Neuronal stem cell (in vitro differentiated cells): ENCODE results near the gene KCNA2.

Experiments used
- DNase-seq: peaks from one replicate; pipeline ENCODE4 v3.0.0-alpha.2; 2013; ENCODE audit warnings: low spot score
- H2AFZ ChIP-seq: one replicate; pipeline ENCODE4 v1.6.1; 2013; ENCODE audit warnings: mild to moderate bottlenecking, low read length, inconsistent platforms
- H2AK5ac ChIP-seq: 2 replicates; pipeline ENCODE4 v1.6.1; 2013; ENCODE audit warnings: low read depth, mild to moderate bottlenecking, inconsistent platforms, low read length, moderate library complexity, mixed read lengths
- H2BK120ac ChIP-seq: 2 replicates; pipeline ENCODE4 v1.6.1; 2013; ENCODE audit warnings: low read depth, mild to moderate bottlenecking, inconsistent platforms, low read length, moderate library complexity, mixed read lengths
- H2BK12ac ChIP-seq: one replicate; pipeline ENCODE4 v1.6.1; 2013; ENCODE audit warnings: low read length, inconsistent platforms
- H2BK15ac ChIP-seq: 2 replicates; pipeline ENCODE4 v1.6.1; 2013; ENCODE audit warnings: mild to moderate bottlenecking, low read length, inconsistent platforms, mixed read lengths
- H2BK5ac ChIP-seq: one replicate; pipeline ENCODE4 v1.6.1; 2013; ENCODE audit warnings: inconsistent platforms, mild to moderate bottlenecking, low read length, moderate library complexity
- H3K14ac ChIP-seq: one replicate; pipeline ENCODE4 v1.6.1; 2013; ENCODE audit warnings: low read length, inconsistent platforms
- H3K18ac ChIP-seq: 2 replicates; pipeline ENCODE4 v1.6.1; 2013; ENCODE audit warnings: low read length, inconsistent platforms
- H3K23ac ChIP-seq: 2 replicates; pipeline ENCODE4 v1.6.1; 2013; ENCODE audit warnings: low read depth, mild to moderate bottlenecking, mixed read lengths, low read length, inconsistent platforms; ENCODE audit not compliant: poor library complexity
- H3K27ac ChIP-seq: replicated peaks from 3 replicates; pipeline ENCODE4 v1.5.1; 2013; ENCODE audit warnings: low read length, inconsistent platforms
- H3K27me3 ChIP-seq, 3 experiments: 2 replicates each; pipeline ENCODE4 v1.6.1; 2013; ENCODE audit warnings: low read length in 3 of 3, mild to moderate bottlenecking in 2 of 3, inconsistent platforms in 1 of 3, low read depth in 1 of 3, mixed read lengths in 1 of 3, moderate library complexity in 1 of 3; ENCODE audit not compliant: control insufficient read depth in 3 of 3, insufficient read depth in 3 of 3
- H3K36me3 ChIP-seq, 2 donors: replicated peaks in 1 of 2; 2 replicates each; pipeline ENCODE4 v1.6.1; 2013; ENCODE audit warnings: low read length in 2 of 2; ENCODE audit not compliant: control insufficient read depth in 2 of 2, insufficient read depth in 2 of 2
- H3K4ac ChIP-seq: 2 replicates; pipeline ENCODE4 v1.6.1; 2013; ENCODE audit warnings: inconsistent platforms, mild to moderate bottlenecking, low read length, moderate library complexity
- H3K4me1 ChIP-seq, 2 donors: 1 replicate in 1 of 2; 2 replicates in 1 of 2; pipeline ENCODE4 v1.6.1; 2013; ENCODE audit warnings: low read length in 2 of 2, low read depth in 1 of 2; ENCODE audit not compliant: control insufficient read depth in 2 of 2, insufficient read depth in 1 of 2
- H3K4me2 ChIP-seq: one replicate; pipeline ENCODE4 v1.6.1; 2013; ENCODE audit warnings: mild to moderate bottlenecking, low read length, inconsistent platforms; ENCODE audit not compliant: insufficient read depth, poor library complexity, severe bottlenecking
- H3K4me3 ChIP-seq, 2 donors: 2 replicates each; pipeline ENCODE4 v1.5.1; 2013; ENCODE audit warnings: low read length in 2 of 2, mild to moderate bottlenecking in 2 of 2, inconsistent platforms in 1 of 2, moderate library complexity in 1 of 2
- H3K79me1 ChIP-seq: one replicate; pipeline ENCODE4 v1.6.1; 2013; ENCODE audit warnings: low read depth, mild to moderate bottlenecking, inconsistent platforms, low read length, moderate library complexity
- H3K9ac ChIP-seq: one replicate; pipeline ENCODE4 v1.6.1; 2013; ENCODE audit warnings: mild to moderate bottlenecking, low read depth, low read length, inconsistent platforms; ENCODE audit not compliant: poor library complexity
- H3K9me3 ChIP-seq, 2 donors: replicated peaks in 1 of 2; 2 replicates each; pipeline versions ENCODE3 to v1.6.1; 2013; ENCODE audit warnings: low read length in 2 of 2, mild to moderate bottlenecking in 2 of 2, inconsistent platforms in 1 of 2, low read depth in 1 of 2, mixed read lengths in 1 of 2, moderate library complexity in 1 of 2; ENCODE audit not compliant: control insufficient read depth in 2 of 2, insufficient read depth in 1 of 2
- H4K8ac ChIP-seq: one replicate; pipeline ENCODE4 v1.6.1; 2013; ENCODE audit warnings: low read depth, mild to moderate bottlenecking, inconsistent platforms, low read length, moderate library complexity
- H4K91ac ChIP-seq: one replicate; pipeline ENCODE4 v1.6.1; 2013; ENCODE audit warnings: low read length, low read depth, mild to moderate bottlenecking, inconsistent platforms; ENCODE audit not compliant: poor library complexity
- WGBS, 2 donors: extraction: QIAGEN DNeasy Blood & Tissue Kit; methylation state at CpG; one replicate each; pipeline ENCODE4 v1.1.7; 2013; ENCODE audit warnings: missing lambda C conversion rate in 2 of 2, mixed read lengths in 1 of 2; ENCODE audit not compliant: insufficient read length in 2 of 2, insufficient replicate concordance in 1 of 2; ENCODE audit errors: extremely low coverage in 2 of 2; 5-methylcytosine and 5-hydroxymethylcytosine counted together

KCNA2 gene

GRCh38 chr1:110572751-110573150, 33.4 kb downstream of the KCNA2 start:
- H2BK12ac ChIP-seq: no peak overlapping the region
- peaks cover 1% of the 10 kb centered on the region for H3K79me1 ChIP-seq
- H4K8ac ChIP-seq: no peak overlapping the region
- H2BK120ac ChIP-seq: no peak overlapping the region
- no peak overlapping the region for H3K4me3 ChIP-seq
- no CpG with 5 or more reads among the region's 3 CpGs for WGBS, 2 donors
- H3K27ac ChIP-seq: no peak overlapping the region
- H3K27me3 ChIP-seq: no peaks in the 10 kb centered on the region
- H2BK15ac ChIP-seq: no peak overlapping the region
- H3K36me3 ChIP-seq: no peaks in the 10 kb centered on the region
- H3K4ac ChIP-seq: no peak overlapping the region
- no peak overlapping the region for H4K91ac ChIP-seq
- H3K9ac ChIP-seq: no peak overlapping the region
- no peak overlapping the region for H3K14ac ChIP-seq
- no peak overlapping the region for H2BK5ac ChIP-seq
- H3K4me2 ChIP-seq: no peak overlapping the region
- H2AK5ac ChIP-seq: no peak overlapping the region
- no peaks in the 10 kb centered on the region for H3K4me1 ChIP-seq
- no peak for DNase-seq
- H2AFZ ChIP-seq: no peak overlapping the region
- no peaks in the 10 kb centered on the region for H3K9me3 ChIP-seq
- H3K23ac ChIP-seq: no peak overlapping the region
- no peak overlapping the region for H3K18ac ChIP-seq

- Histone ChIP-seq H3K9ac (no peak overlapping the region), H3K23ac (no peak overlapping the region), H2BK120ac (no peak overlapping the region), H2BK5ac (no peak overlapping the region), H3K4me2 (no peak overlapping the region), H4K91ac (no peak overlapping the region), H2BK15ac (no peak overlapping the region), H2AK5ac (no peak overlapping the region), H2AFZ (no peak overlapping the region), H2BK12ac (no peak overlapping the region), H3K9me3 (peaks cover 0 to 2% of the 10 kb centered on the region in 2 donors), H3K4ac (no peak overlapping the region), H3K27ac (no peak overlapping the region), H3K36me3 (no peaks in the 10 kb centered on the region), H3K27me3 (peaks cover 0 to 3% (median 0%) of the 10 kb centered on the region in 3 experiments), H3K79me1 (peaks cover 1% of the 10 kb centered on the region), H3K14ac (no peak overlapping the region), H3K18ac (no peak overlapping the region), H3K4me1 (no peaks in the 10 kb centered on the region), H4K8ac (no peak overlapping the region), H3K4me3 (no peak overlapping the region)
- no peak for DNase-seq
- no CpG with 5 or more reads among the region's 4 CpGs for WGBS, 2 donors
Measured at GRCh38 chr1:110570901-110571300, 35.3 kb downstream of the KCNA2 start.

DNA sequence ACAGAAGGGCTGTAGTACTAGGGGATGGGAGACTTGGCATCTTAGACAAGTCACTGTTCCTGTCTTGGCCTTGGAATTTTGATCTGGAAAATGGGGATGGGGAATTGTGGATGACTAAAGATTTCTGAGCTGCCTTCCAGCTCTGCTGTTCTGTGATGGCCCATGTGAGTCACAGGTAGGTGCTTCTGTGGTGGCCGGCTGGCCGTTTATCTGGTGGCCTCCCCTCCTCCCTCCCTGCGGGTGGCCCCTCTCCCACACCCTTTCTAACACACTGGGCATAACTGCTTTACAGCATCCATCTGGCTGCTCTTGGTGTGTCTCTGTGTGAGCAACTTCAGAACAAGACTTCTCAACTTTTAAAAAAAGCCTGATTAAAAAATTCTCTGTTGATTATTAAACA, 35.9 kb downstream of the KCNA2 start:
- no peak overlapping the region for H3K23ac ChIP-seq
- peak overlapping the region; percentile 63 for H3K14ac ChIP-seq
- H2AFZ ChIP-seq: no peak overlapping the region
- no peak overlapping the region for H3K4me3 ChIP-seq
- no peak overlapping the region for H3K4me2 ChIP-seq
- no CpG with 5 or more reads among the region's 3 CpGs for WGBS, 2 donors
- no peak overlapping the region for H2BK12ac ChIP-seq
- no peak overlapping the region for H2BK120ac ChIP-seq
- H3K27me3 ChIP-seq: peaks cover 0 to 3% (median 0%) of the 10 kb centered on the region in 3 experiments
- no peak overlapping the region for H2AK5ac ChIP-seq
- DNase-seq: no peak
- H2BK15ac ChIP-seq: no peak overlapping the region
- H3K4me1 ChIP-seq: peaks cover 0 to 5% of the 10 kb centered on the region in 2 donors
- H3K9me3 ChIP-seq: peaks cover 0 to 2% of the 10 kb centered on the region in 2 donors
- H3K9ac ChIP-seq: no peak overlapping the region
- peak overlapping the region; percentile 58 for H3K18ac ChIP-seq
- H2BK5ac ChIP-seq: no peak overlapping the region
- no peak overlapping the region for H4K8ac ChIP-seq
- no peak overlapping the region for H3K27ac ChIP-seq
- no peak overlapping the region for H3K4ac ChIP-seq
- no peak overlapping the region for H4K91ac ChIP-seq
- H3K79me1 ChIP-seq: peaks cover 1% of the 10 kb centered on the region
- no peaks in the 10 kb centered on the region for H3K36me3 ChIP-seq

DNA sequence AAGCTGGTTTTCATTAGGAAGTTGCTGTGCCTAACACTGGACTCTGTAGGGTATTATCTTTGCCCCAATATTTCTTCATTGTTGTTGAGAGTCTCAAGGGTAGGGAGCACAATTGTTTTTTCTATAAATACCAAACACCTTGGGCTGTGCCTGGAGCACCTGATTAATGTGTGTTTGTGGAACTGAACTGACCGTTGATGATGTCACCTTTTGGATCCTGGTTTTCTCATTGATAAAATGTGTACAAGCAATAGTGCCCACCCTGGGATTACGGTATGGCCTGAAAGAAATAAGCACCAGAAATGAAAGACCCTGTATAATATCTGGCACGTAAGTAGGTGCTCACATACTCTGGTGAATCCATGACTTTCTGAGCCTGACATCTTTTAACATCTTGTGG, 39.3 kb downstream of the KCNA2 start:
- Histone ChIP-seq H4K8ac (no peak overlapping the region), H2AFZ (no peak overlapping the region), H2AK5ac (no peak overlapping the region), H3K4me3 (no peak overlapping the region), H3K23ac (no peak overlapping the region), H3K79me1 (peaks cover 1% of the 10 kb centered on the region), H3K9me3 (peaks cover 0 to 4% of the 10 kb centered on the region in 2 donors), H2BK12ac (no peak overlapping the region), H3K27ac (no peak overlapping the region), H2BK15ac (no peak overlapping the region), H4K91ac (no peak overlapping the region), H3K4me2 (no peak overlapping the region), H2BK5ac (no peak overlapping the region), H2BK120ac (no peak overlapping the region), H3K9ac (no peak overlapping the region), H3K4me1 (peaks cover 0 to 5% of the 10 kb centered on the region in 2 donors), H3K4ac (no peak overlapping the region), H3K18ac (no peak overlapping the region), H3K14ac (no peak overlapping the region), H3K36me3 (no peaks in the 10 kb centered on the region), H3K27me3 (peaks cover 0 to 9% (median 0%) of the 10 kb centered on the region in 3 experiments)
- no CpG with 5 or more reads among the region's 3 CpGs for WGBS, 2 donors
- DNase-seq: no peak
